Ectodermal cell (in vitro differentiated cells): ENCODE measurements around the gene DPYSL3.
A peak's percentile ranks its signal among the peaks of the same experiment; 100 is the strongest.

ENCODE experiments used
- H3K27ac ChIP-seq: 2 replicates; pipeline ENCODE4 v1.7.0; 2013; ENCODE audit warnings: mild to moderate bottlenecking, low read depth, low read length; ENCODE audit not compliant: insufficient read depth, poor library complexity, severe bottlenecking
- H3K27me3 ChIP-seq: 2 replicates; pipeline ENCODE4 v1.7.0; 2013; ENCODE audit warnings: mild to moderate bottlenecking, low read length; ENCODE audit not compliant: insufficient read depth, control insufficient read depth, poor library complexity, severe bottlenecking
- H3K36me3 ChIP-seq: one replicate; pipeline ENCODE4 v1.7.0; 2013; ENCODE audit warnings: low read length; ENCODE audit not compliant: control insufficient read depth, insufficient read depth
- H3K4me1 ChIP-seq: one replicate; pipeline ENCODE4 v1.7.0; 2013; ENCODE audit warnings: low read length; ENCODE audit not compliant: control insufficient read depth, insufficient read depth
- H3K4me3 ChIP-seq: 2 replicates; pipeline ENCODE4 v1.7.0; 2013; ENCODE audit warnings: low read depth, low read length, control low read depth; ENCODE audit not compliant: insufficient read depth
- H3K9me3 ChIP-seq: 2 replicates; pipeline ENCODE4 v1.7.0; 2013; ENCODE audit warnings: mild to moderate bottlenecking, low read length, moderate library complexity; ENCODE audit not compliant: control insufficient read depth
- WGBS, 2 experiments: methylation state at CpG; one replicate each; pipeline ENCODE4 v1.1.7; 2013; ENCODE audit warnings: missing lambda C conversion rate in 2 of 2; 5-methylcytosine and 5-hydroxymethylcytosine counted together

DPYSL3 gene

GRCh38 chr5:147517383-147517782 is 7.5 kb upstream of the DPYSL3 start:
- Histone ChIP-seq H3K27me3 (no peaks in the 10 kb centered on the region), H3K27ac (no peak overlapping the region), H3K4me1 (peaks cover 3% of the 10 kb centered on the region), H3K36me3 (no peaks in the 10 kb centered on the region), H3K9me3 (no peaks in the 10 kb centered on the region), H3K4me3 (no peak overlapping the region)
- 100% methylated on average over 1 of the region's 1 CpG; no CpG with 5 or more reads in 1 of the 2 experiments for WGBS, 2 experiments

GRCh38 chr5:147515269-147515668 is 5.4 kb upstream of the DPYSL3 start:
- Histone ChIP-seq H3K4me1 (peaks cover under 1% of the 10 kb centered on the region), H3K27ac (no peak overlapping the region), H3K4me3 (no peak overlapping the region), H3K27me3 (peaks cover 14% of the 10 kb centered on the region), H3K9me3 (no peaks in the 10 kb centered on the region), H3K36me3 (no peaks in the 10 kb centered on the region)
- 80 to 87% methylated on average over 5 to 7 of the region's 7 CpGs for WGBS, 2 experiments

- peaks cover 16% of the 10 kb centered on the region for H3K27me3 ChIP-seq
- no peaks in the 10 kb centered on the region for H3K36me3 ChIP-seq
- no peak overlapping the region for H3K27ac ChIP-seq
- no peaks in the 10 kb centered on the region for H3K9me3 ChIP-seq
- no peak overlapping the region for H3K4me3 ChIP-seq
- 83 to 86% methylated on average over 3 of the region's 3 CpGs for WGBS, 2 experiments
- peaks cover 8% of the 10 kb centered on the region for H3K4me1 ChIP-seq
These were observed 3.0 kb upstream of the DPYSL3 start for GRCh38 chr5:147512659-147513379.

DNA sequence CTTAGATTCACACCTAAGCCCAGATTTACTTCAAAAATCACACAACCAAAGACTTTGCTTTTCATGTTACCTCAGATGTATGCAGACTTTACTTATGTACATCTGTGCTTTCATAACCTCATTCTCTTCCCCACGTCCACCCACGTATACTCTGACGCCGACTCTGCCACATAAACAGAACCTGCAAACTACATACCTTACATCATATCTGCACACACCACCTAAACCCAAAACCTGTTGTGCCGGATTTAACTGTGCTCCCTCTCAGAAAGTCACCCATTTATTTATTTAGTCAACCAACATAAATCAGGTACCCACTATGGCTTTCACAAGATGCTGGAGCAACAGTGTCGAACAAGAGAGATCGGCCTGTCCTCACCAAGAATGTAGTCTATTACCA is 1.0 kb upstream of the DPYSL3 start:
- Histone ChIP-seq H3K27ac (no peak overlapping the region), H3K27me3 (peaks cover 16% of the 10 kb centered on the region), H3K4me3 (no peak overlapping the region), H3K36me3 (no peaks in the 10 kb centered on the region), H3K9me3 (no peaks in the 10 kb centered on the region), H3K4me1 (peaks cover 8% of the 10 kb centered on the region)
- 93 to 99% methylated on average over 7 of the region's 7 CpGs for WGBS, 2 experiments

GRCh38 chr5:147509041-147509709 is 693 bp downstream of the DPYSL3 start:
- peaks cover 8% of the 10 kb centered on the region for H3K4me1 ChIP-seq
- H3K9me3 ChIP-seq, result no peaks in the 10 kb centered on the region
- 0% methylated on average over 50 of the region's 50 CpGs for WGBS, 2 experiments
- H3K27me3 ChIP-seq, result peaks cover 16% of the 10 kb centered on the region
- peak overlapping the region; percentile 78 for H3K4me3 ChIP-seq
- no peaks in the 10 kb centered on the region for H3K36me3 ChIP-seq
- H3K27ac ChIP-seq, result peak overlapping the region; percentile 28

GRCh38 chr5:147508711-147509040 is 1.2 kb downstream of the DPYSL3 start:
- Histone ChIP-seq H3K9me3 (no peaks in the 10 kb centered on the region), H3K27me3 (peaks cover 16% of the 10 kb centered on the region), H3K36me3 (no peaks in the 10 kb centered on the region), H3K4me1 (peaks cover 8% of the 10 kb centered on the region), H3K27ac (peak overlapping the region; percentile 28), H3K4me3 (peak overlapping the region; percentile 78)
- WGBS, 2 experiments, result 21 to 25% methylated on average over 7 of the region's 7 CpGs

- H3K27ac ChIP-seq, result no peak overlapping the region
- H3K4me1 ChIP-seq, result peaks cover 8% of the 10 kb centered on the region
- 43 to 51% methylated on average over 6 to 7 of the region's 7 CpGs for WGBS, 2 experiments
- H3K27me3 ChIP-seq, result peaks cover 16% of the 10 kb centered on the region
- no peaks in the 10 kb centered on the region for H3K36me3 ChIP-seq
- H3K9me3 ChIP-seq, result no peaks in the 10 kb centered on the region
- peak overlapping the region; percentile 78 for H3K4me3 ChIP-seq
These were observed 2.3 kb downstream of the DPYSL3 start for GRCh38 chr5:147507480-147508126.

GRCh38 chr5:147504535-147504934 is 5.3 kb downstream of the DPYSL3 start:
- H3K27me3 ChIP-seq, result no peaks in the 10 kb centered on the region
- no peak overlapping the region for H3K4me3 ChIP-seq
- no peaks in the 10 kb centered on the region for H3K9me3 ChIP-seq
- no peaks in the 10 kb centered on the region for H3K36me3 ChIP-seq
- whole genome bisulfite sequencing, 2 experiments, result 95 to 100% methylated on average over 1 of the region's 1 CpG
- H3K27ac ChIP-seq, result no peak overlapping the region
- peaks cover 4% of the 10 kb centered on the region for H3K4me1 ChIP-seq

DNA sequence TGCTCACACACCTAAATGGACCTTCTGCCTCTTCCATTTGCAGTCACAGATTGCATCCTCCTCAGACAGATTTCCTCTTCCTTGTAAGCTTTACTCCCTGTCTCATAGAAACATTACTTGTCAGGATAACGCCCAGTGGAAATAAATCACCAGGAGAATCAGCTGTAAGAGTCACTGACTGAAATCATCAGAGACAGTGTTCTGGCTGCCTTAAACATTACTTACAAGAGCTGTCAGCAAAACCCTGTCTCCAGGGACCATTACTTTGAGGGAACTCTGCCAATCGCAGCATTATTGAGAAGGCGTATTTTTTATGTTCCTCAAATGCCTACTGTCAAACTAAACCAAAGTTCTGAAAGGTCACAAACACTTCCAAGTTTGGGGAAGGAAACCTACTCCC is 5.9 kb downstream of the DPYSL3 start:
- Histone ChIP-seq H3K27ac (no peak overlapping the region), H3K4me3 (no peak overlapping the region), H3K9me3 (no peaks in the 10 kb centered on the region), H3K27me3 (no peaks in the 10 kb centered on the region), H3K4me1 (peaks cover 4% of the 10 kb centered on the region), H3K36me3 (no peaks in the 10 kb centered on the region)
- WGBS, 2 experiments, result 93% methylated on average over 3 of the region's 3 CpGs

DNA sequence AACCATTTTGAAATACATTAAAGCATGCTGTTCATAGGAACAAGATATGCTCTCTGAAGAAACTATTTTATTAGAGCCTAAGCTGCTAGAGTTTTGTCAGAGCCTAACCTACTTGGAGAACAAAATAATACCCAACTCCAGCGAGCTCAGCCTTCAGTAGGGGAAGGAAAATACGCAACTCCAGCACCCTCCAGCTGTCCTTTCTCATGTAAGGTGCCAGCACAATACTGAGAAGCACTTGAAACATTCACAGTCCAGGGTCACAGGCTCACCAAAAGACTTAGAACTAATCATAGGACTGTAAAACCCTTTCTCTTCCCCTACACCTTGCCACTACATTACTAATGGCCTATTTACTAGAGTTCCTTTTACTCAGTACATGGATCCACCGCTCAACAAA is 18.9 kb downstream of the DPYSL3 start:
- Histone ChIP-seq H3K27ac (no peak overlapping the region), H3K4me1 (no peaks in the 10 kb centered on the region), H3K9me3 (no peaks in the 10 kb centered on the region), H3K27me3 (no peaks in the 10 kb centered on the region), H3K4me3 (no peak overlapping the region), H3K36me3 (no peaks in the 10 kb centered on the region)
- 42 to 47% methylated on average over 3 of the region's 3 CpGs for WGBS, 2 experiments
